ENCODE results near the gene CALD1. TPM values are rescaled to one million over a fixed set of nuclear protein-coding genes. Genes with fewer than 3 reads are reported as not detected.

Gene CALD1
- total and polyA plus RNA-seq, 2 experiments from 2014 or later, result 132 to 842 TPM

- peaks cover 16% of the 10 kb centered on the region for H3K4me1 ChIP-seq (ENCODE audit: insufficient read depth)
- 0 out of 2 replicates have a peak, but pooled peaks cover 5% of the 10 kb centered on the region for H3K36me3 ChIP-seq (ENCODE audit: insufficient read depth)
- peak overlapping the region; percentile 48 for H3K27ac ChIP-seq (ENCODE audit: low read depth)
- Mint-ChIP-seq H3K4me1 (peaks cover 26% of the 10 kb centered on the region), H3K9me3 (peaks cover 9% of the 10 kb centered on the region; the same call in 1 of the 3 replicates), H3K27me3 (ENCODE audit: insufficient read depth, low read depth, poor library complexity) (peaks cover 2% of the 10 kb centered on the region), H3K27ac (peak overlapping the region; percentile 86), H3K4me3 (no peak overlapping the region), H3K36me3 (ENCODE audit: low read depth) (peaks cover 35% of the 10 kb centered on the region; the same call in 2 of the 3 replicates)
- no peak overlapping the region; the same call in 1 of the 2 replicates for H3K4me2 ChIP-seq
- no peaks in the 10 kb centered on the region for H4K20me1 ChIP-seq (replicated peaks; ENCODE audit: insufficient read depth)
- peak; percentile 79 for DNase-seq (ENCODE audit: low spot score)
- peak; percentile 69 for ATAC-seq
- H2AFZ ChIP-seq, result no peak overlapping the region
- no peaks in the 10 kb centered on the region for H3F3A ChIP-seq (replicated peaks; ENCODE audit: low read depth)
- no peak overlapping the region for H3K4me3 ChIP-seq
- peaks cover 74% of the 10 kb centered on the region for H3K79me2 ChIP-seq (replicated peaks; ENCODE audit: insufficient read depth)
- no peak for TF ChIP-seq ZNF114 (CRISPR knock-in tag; IDR thresholded peaks at IDR 0.05)
- no peak for TF ChIP-seq POLR2AphosphoS5 (IDR thresholded peaks at IDR 0.05; ENCODE audit: low read depth)
- peak; percentile 23; the same call in 1 of the 2 replicates for TF ChIP-seq NANOG (IDR thresholded peaks at IDR 0.05; ENCODE audit: borderline replicate concordance)
- no peak for TF ChIP-seq CTCF (conservative IDR thresholded peaks at IDR 0.05; ENCODE audit: low read depth in 2 of 2)
- TF ChIP-seq ZNF331 (CRISPR knock-in tag; IDR thresholded peaks at IDR 0.05; ENCODE audit: low read depth), result no peak
- peak; percentile 21; the same call in 1 of the 2 replicates for TF ChIP-seq ETS1 (IDR thresholded peaks at IDR 0.05)
- TF ChIP-seq ZNF462 (CRISPR knock-in tag; IDR thresholded peaks at IDR 0.05), result no peak
- TF ChIP-seq REST (IDR thresholded peaks at IDR 0.05; ENCODE audit: unreplicated experiment), result no peak
- no peak for TF ChIP-seq EZH2 (IDR thresholded peaks at IDR 0.05; ENCODE audit: low read depth, unreplicated experiment)
- H3K27me3 ChIP-seq (ENCODE audit: insufficient read depth), result no peaks in the 10 kb centered on the region
- no peaks in the 10 kb centered on the region for H3K9me2 ChIP-seq (ENCODE audit: insufficient read depth)
Measured at GRCh38 chr7:134804351-134804750, 24.9 kb downstream of the CALD1 start.

All from GM23338 (cell line).